Ascending aorta (tissue), 2 donors: ENCODE data around the gene SINHCAF. TPM values are rescaled to one million over a fixed set of nuclear protein-coding genes. Genes with fewer than 3 reads are reported as not detected.

Source experiments
- DNase-seq, 2 donors: peaks; one replicate each; pipeline ENCODE4 v3.0.0-alpha.2; 2019; ENCODE audit warnings: low spot score in 2 of 2
- H3K27ac ChIP-seq, 2 donors: fragments of 200-600 bp; sonication (generic); one replicate each; pipeline ENCODE4 v1.5.1; 2016 to 2017; ENCODE audit warnings: mild to moderate bottlenecking in 1 of 2
- H3K27me3 ChIP-seq: fragments of 200-600 bp; sonication (generic); one replicate; pipeline ENCODE4 v1.5.1; 2017
- H3K36me3 ChIP-seq, 2 donors: fragments of 200-600 bp; sonication (generic); one replicate each; pipeline ENCODE4 v1.5.1; 2016
- H3K4me1 ChIP-seq, 2 donors: fragments of 200-600 bp; sonication (generic); one replicate each; pipeline ENCODE4 v1.5.1; 2016 to 2017; ENCODE audit warnings: mild to moderate bottlenecking in 1 of 2
- H3K4me3 ChIP-seq, 2 donors: fragments of 200-600 bp; sonication (generic); one replicate each; pipeline ENCODE4 v1.5.1; 2016 to 2017; ENCODE audit warnings: mild to moderate bottlenecking in 1 of 2
- H3K9me3 ChIP-seq, 2 donors: fragments of 200-600 bp; sonication (generic); one replicate each; pipeline ENCODE4 v1.5.1; 2016
- CTCF ChIP-seq, 3 experiments: fragments of 200-600 bp in 2 of 3; fragments of 450-650 bp in 1 of 3; sonication (generic) in 2 of 3; IDR thresholded peaks; one replicate each; pipeline ENCODE4 v1.5.1; 2016 to 2019; ENCODE audit warnings: antibody characterized with exemption in 3 of 3, mild to moderate bottlenecking in 1 of 3, moderate library complexity in 1 of 3
- intact Hi-C: fragments of 100-400 bp; cut with DNase I; formaldehyde crosslinking; loops from one replicate; pipeline ENCODE4 v1.15.1; 2023
- total RNA-seq: library from RNA; depleted of rRNA; stranded (reverse); fragments of >200 nt; gene quantifications from one replicate; pipeline ENCODE4 v1.1.0, GENCODE V29; 2016

The SINHCAF gene
- total RNA-seq, 1 donor from 2014 or later: 10.9 TPM

GRCh38 chr12:31272607-31273225 lies 53.2 kb downstream of the SINHCAF start:
- no peak for TF ChIP-seq CTCF (IDR thresholded peaks at IDR 0.05)
- no peaks in the 10 kb centered on the region for H3K9me3 ChIP-seq
- no peak overlapping the region for H3K27ac ChIP-seq
- no peaks in the 10 kb centered on the region for H3K4me1 ChIP-seq
- H3K36me3 ChIP-seq: no peaks in the 10 kb centered on the region
- no peak overlapping the region for H3K4me3 ChIP-seq
- no peak for DNase-seq
- intact Hi-C loops: no loop called here
- H3K27me3 ChIP-seq: no peaks in the 10 kb centered on the region

- Histone ChIP-seq H3K4me3 (no peak overlapping the region), H3K27ac (no peak overlapping the region), H3K27me3 (no peaks in the 10 kb centered on the region), H3K4me1 (no peaks in the 10 kb centered on the region), H3K36me3 (no peaks in the 10 kb centered on the region), H3K9me3 (no peaks in the 10 kb centered on the region)
- TF ChIP-seq CTCF (IDR thresholded peaks at IDR 0.05): no peak
- no peak for DNase-seq
- intact Hi-C loops: no loop called here
Measured at GRCh38 chr12:31267966-31268365, 58.0 kb downstream of the SINHCAF start.

- no peak for TF ChIP-seq CTCF (IDR thresholded peaks at IDR 0.05)
- DNase-seq: no peak
- no peaks in the 10 kb centered on the region for H3K9me3 ChIP-seq
- H3K27me3 ChIP-seq: no peaks in the 10 kb centered on the region
- H3K4me3 ChIP-seq: no peak overlapping the region
- intact Hi-C loops: no loop called here
- no peaks in the 10 kb centered on the region for H3K4me1 ChIP-seq
- H3K36me3 ChIP-seq: no peaks in the 10 kb centered on the region
- H3K27ac ChIP-seq: no peak overlapping the region
Measured at GRCh38 chr12:31265722-31266121, 60.2 kb downstream of the SINHCAF start.

GRCh38 chr12:31263661-31264060 lies 62.3 kb downstream of the SINHCAF start:
- no peak overlapping the region for H3K4me3 ChIP-seq
- no peak for TF ChIP-seq CTCF (IDR thresholded peaks at IDR 0.05)
- H3K27ac ChIP-seq: no peak overlapping the region
- no peak for DNase-seq
- H3K9me3 ChIP-seq: no peaks in the 10 kb centered on the region
- H3K4me1 ChIP-seq: no peaks in the 10 kb centered on the region
- intact Hi-C loops: no loop called here
- H3K27me3 ChIP-seq: no peaks in the 10 kb centered on the region
- no peaks in the 10 kb centered on the region for H3K36me3 ChIP-seq

- Histone ChIP-seq H3K27me3 (no peaks in the 10 kb centered on the region), H3K36me3 (no peaks in the 10 kb centered on the region), H3K4me3 (no peak overlapping the region), H3K27ac (no peak overlapping the region), H3K9me3 (no peaks in the 10 kb centered on the region), H3K4me1 (no peaks in the 10 kb centered on the region)
- DNase-seq: no peak
- intact Hi-C loops: no loop called here
- no peak for TF ChIP-seq CTCF (IDR thresholded peaks at IDR 0.05)
Measured at GRCh38 chr12:31261744-31262143, 64.2 kb downstream of the SINHCAF start.

- no peaks in the 10 kb centered on the region for H3K36me3 ChIP-seq
- H3K9me3 ChIP-seq: no peaks in the 10 kb centered on the region
- H3K27ac ChIP-seq: no peak overlapping the region
- TF ChIP-seq CTCF (IDR thresholded peaks at IDR 0.05): no peak
- no peaks in the 10 kb centered on the region for H3K4me1 ChIP-seq
- H3K27me3 ChIP-seq: no peaks in the 10 kb centered on the region
- H3K4me3 ChIP-seq: no peak overlapping the region
- no peak for DNase-seq
- intact Hi-C loops: no loop called here
Measured at GRCh38 chr12:31260840-31261239, 65.1 kb downstream of the SINHCAF start.
